Hematopoietic multipotent progenitor cell treated with erythropoietin and hydrocortisone succinate and interleukin-3 and kit ligand, for 4 days (in vitro differentiated cells): Measurements from ENCODE around the gene ARHGAP12.
"Not testable (repeated sequence)": the region's sequence is repeated elsewhere in the genome, so short reads cannot be mapped to it uniquely, and the experiment has no call there.

Experiments
- DNase-seq: peaks from one replicate; pipeline ENCODE4 v3.0.0-alpha.2; 2015

ARHGAP12 gene

DNA sequence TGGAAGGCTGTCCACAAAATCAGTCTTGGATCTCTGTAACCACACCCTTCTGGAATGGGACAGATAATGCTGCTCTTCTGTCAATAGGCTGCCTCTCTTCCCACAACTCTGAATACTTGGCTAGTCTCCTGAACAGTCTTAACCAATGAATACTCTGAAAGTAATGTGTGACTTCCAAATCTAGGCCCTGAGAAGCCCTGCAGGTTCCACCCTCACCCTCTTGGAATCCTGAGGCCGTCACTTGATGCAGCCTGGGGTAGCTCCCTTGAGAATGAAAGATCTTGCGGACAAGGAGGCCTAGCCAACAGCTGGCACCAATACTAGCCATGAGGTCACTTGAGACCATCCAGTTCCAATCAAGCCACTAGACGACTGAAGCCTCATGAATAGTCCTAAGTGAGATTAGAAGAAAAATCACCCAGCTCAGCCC is 109.2 kb downstream of the ARHGAP12 start:
- DNase-seq: peak; percentile 29

DNA sequence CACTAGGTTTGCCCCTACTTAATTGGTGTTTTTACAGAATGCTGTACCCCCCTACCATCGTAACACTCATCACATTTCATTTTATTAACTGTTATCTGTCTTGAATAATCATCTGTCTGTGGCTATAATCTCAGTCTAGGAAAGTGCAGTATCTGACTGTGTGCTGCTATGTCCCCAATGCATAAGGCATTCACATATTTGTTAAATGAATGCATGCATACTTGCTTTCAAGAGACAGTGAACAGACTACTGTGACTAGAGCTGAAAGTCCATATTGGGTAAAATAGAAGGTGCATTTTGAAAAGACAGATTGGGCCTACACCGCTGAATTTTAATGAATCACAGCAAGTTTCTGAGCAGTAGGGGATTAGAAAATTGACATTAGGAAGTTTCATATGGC is 112.3 kb downstream of the ARHGAP12 start:
- no peak for DNase-seq

DNA sequence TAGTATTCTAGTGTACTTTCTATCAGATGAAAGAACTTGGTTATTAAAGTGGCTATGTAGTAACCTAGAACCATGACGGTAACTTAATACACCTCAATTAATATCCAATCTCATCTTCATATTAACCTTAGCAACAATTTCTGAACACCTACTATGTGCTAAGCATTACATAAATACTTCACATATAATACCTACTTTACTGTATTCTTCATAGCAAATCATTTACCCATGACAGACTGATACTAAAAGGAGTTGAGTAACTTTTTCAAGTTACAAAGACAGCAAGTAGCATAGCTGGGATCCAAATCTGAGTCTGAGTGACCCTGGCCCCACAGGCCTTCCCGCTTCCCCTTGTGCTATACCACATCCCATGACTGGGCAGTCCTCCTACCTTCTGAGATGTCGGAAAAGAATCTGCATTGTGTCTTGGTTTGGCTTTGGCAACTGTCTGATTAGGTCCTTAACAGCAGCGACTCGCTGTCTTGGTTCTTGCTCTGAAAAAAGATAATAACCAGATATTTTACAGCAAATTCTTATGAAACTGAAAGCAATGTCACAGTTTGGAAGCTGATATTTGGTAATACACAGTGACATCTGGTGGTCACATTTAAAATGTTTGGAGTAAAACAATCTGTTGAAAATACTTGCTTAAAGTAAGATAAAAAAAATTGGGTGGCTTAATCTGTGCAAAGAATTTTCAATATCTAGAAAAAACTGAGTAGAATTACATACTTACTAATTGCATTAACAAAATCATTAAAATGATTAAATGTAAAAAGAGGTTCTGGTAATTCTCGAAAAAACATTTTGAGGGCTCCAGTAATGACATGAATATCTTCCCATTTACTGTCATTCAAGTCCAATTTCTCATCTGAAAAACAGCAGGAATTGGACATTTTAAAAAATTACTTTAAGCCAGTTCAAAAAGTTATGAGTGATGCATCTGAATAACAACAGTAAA is 120.1 kb downstream of the ARHGAP12 start:
- DNase-seq: peak; percentile 79

DNA sequence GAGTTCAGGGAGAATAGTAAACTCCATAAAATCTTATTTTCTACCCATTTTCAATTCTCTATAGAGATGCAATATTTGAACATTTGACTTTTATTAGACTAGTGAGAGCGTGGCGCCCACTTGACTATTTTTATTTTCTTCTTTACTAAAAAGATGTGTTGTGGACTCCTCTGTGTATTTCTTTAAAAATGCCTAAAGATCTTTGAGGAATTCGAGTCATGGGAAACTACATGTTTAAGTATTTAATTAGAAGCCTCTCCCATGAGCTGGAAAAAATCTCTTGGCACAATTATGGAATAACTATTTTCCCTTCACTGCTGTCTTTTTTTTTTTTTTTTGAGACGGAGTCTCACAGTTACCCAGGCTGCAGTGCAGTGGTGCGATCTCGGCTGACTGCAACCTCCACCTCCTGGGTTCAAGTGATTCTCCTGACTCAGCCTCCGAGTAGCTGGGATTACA is 124.2 kb downstream of the ARHGAP12 start:
- DNase-seq: no peak

DNA sequence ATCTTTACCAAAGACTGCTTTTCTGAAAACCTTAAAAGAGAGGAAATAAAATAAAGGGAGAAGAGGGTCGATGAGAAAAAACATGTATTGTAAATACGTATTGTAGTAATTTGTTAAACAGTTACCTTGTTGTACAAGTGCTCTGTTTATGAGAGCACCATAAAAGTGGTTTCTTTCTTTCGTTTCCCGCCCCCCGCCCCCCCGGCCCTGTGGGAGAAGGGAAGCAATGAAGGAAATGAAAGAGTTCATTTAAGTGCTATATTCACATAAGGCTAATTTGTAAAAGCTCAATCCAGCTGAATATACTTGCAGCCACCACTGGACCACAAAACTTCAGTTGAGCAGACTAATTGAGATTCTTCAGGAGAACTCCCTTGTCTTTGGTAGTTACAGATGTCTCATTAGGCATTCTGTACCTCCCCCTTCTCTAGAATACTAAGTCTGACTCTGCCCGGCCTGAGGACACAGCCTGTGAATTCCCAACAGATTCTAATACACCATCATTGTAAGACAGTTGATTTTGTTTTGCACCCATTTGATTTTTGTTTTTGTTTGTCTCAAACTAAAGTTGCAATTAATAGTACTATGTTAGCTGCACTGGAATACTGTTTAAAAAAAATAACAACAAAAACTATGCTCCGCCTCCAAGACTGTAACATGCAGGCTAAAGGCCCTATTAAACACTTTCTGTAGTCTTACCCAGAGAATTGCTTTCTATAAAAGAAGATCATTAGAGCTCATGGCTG is 124.9 kb downstream of the ARHGAP12 start:
- no peak for DNase-seq

DNA sequence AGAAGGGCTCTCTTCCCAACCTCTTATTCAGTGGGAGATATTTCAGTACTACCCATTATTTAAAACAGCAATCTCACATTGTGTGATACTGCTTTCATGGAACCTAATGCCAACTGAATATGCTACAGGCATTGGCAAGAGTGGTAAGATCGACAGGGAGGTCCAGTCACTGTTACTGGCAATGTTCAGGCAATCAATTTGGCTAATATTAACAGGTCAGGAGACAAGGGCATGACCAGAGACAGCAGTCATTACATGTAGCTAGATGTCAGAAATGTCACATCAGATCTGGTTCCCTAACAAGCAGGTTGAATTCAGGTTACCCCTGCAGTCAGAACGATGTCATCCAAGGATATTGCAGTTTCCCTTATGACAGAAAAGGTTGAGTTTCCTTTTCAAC is 129.4 kb downstream of the ARHGAP12 start:
- no peak for DNase-seq

DNA sequence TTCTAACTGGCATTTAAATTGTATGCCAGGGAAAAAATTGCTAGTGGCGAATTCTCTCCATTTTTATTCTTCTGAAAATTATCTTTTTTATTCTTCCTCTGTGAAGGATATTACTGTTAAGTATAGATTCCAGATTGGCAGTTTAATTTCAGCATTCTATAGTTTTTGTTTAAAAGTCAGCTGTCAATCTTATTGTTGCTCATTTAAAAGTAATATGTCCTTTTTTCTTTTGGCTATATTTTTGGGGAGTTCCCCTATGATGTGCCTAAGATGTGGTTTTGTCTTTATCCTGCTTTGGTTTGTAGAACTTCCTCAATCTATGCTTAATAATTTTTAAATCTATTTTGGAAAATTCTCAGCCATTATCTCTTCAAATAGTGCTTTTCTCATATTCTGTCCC is 135.9 kb downstream of the ARHGAP12 start:
- DNase-seq: no peak

DNA sequence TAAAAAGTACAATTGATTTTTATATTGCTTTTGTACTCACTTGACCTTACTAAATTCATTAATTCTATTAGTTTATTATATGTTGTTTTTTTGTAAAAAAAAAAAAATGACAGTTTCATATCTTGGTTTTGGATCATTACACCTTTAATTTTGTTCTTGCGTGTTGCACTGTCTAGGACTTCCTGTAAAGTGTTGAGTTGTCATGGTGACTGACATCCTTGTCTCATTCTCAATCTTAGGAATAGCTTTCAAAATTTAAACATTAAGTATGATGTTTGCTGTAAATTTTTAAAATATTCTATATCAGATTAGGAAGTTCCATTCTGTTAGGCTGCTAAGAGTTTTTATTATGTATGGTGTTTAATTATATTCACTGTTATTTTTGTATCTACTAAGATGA is 139.1 kb downstream of the ARHGAP12 start:
- no peak for DNase-seq

DNA sequence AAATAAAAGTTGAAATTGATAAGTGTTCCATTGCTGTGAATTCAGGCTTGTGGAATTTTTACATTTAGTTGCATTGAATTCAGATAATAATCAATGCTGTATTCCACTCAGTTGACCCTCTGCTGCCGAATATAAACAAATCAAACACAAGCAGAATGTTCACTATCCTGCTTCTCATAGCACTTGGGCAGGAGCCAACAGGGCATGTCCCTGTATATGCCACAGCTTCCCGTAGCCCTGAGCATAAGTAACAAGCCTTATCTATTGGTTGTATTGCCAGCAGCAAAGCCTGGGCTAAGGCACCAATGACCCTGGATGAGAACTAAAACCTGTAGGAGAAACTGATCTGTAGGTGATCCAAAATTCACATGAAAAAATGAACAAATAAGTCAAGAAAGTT is 145.9 kb downstream of the ARHGAP12 start:
- DNase-seq: peak; percentile 49

DNA sequence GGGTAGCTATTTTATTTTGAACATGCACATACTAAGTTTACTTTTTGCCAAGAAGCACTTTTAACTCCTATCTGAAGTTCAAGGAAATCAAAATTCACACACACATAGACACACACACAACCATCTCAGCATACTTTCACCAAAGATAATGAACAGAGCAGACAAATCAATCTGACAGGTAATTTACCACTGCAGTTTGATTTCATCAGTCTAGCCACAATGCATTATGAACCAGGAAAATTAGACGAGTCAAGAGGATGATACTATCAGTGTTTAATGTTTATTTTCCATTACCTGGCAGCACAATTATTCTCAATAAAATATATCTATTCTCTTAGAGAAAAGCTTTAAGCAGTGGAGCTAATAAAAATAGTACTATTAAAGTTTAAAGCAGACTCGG is 147.9 kb downstream of the ARHGAP12 start:
- DNase-seq: no peak

DNA sequence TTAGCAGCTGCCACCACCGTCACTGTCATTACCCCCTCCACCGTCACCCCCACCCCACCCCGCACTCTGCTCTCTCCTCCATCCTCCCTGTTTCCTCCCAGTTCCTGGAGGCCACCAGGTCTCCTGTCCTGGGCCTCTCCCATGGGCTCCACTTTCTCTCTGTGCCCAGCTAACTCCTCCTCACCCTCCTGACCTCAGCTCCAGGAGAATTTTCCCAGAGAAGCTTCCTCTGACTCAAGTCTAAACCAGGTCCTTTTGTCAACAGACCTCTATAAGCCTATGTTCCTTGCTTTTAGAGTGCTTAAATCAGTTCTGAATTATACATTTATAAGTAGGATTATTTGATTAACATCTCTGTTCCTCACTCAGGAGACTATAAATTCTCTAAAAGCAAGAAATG is 150.0 kb downstream of the ARHGAP12 start:
- no peak for DNase-seq

DNA sequence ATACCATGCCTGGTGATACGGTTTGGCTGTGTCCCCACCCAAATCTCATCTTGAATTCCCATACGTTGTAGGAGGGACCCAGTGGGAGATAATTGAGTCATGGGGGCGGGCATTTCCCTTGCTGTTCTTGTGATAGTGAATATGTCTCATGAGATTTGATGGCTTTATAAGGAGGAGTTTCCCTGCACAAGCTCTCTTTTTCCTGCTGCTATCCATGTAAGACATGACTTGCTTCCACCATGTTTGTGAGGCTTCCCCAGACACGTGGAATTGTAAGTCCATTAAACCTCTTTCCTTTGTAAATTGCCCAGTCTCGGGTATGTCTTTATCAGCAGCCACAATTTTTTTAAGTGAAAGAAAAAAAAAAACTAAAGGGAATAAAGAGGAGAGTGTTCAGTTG is 152.5 kb downstream of the ARHGAP12 start:
- DNase-seq: no peak

DNA sequence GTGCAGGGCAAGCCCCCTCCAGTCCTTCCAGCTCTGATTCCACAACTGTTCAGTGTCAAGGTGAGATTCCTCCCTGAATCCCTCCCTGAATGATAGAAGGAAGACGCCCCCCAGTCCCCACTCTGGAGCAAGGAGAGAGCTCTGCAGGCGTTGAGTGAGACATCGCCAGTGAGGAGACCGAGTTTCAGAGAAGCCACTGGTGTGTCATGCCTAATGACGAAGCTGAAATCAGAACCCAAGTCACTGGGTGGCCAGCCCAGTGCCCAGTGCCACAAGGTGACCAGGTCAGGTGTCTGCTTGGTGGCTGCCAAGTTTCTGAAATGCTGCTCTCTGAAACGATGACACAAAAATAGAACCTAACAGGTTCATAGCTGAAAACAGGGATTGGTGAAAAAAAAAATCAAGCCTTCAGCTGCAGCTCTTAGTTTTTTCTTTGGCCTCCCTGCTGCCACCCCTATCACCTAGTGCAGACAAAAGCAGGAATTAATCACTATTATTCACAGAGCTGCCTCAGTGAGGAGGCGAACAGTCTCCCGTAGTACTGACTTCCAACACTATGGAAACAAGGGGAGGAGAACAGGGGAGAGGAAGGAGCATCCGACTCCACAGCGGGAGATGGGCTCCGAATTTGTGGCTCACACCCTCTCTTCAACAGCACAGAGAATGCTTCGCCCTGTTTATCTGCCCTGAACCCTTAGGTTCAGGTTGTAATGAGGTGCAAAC is 153.5 kb downstream of the ARHGAP12 start:
- DNase-seq: no peak

DNA sequence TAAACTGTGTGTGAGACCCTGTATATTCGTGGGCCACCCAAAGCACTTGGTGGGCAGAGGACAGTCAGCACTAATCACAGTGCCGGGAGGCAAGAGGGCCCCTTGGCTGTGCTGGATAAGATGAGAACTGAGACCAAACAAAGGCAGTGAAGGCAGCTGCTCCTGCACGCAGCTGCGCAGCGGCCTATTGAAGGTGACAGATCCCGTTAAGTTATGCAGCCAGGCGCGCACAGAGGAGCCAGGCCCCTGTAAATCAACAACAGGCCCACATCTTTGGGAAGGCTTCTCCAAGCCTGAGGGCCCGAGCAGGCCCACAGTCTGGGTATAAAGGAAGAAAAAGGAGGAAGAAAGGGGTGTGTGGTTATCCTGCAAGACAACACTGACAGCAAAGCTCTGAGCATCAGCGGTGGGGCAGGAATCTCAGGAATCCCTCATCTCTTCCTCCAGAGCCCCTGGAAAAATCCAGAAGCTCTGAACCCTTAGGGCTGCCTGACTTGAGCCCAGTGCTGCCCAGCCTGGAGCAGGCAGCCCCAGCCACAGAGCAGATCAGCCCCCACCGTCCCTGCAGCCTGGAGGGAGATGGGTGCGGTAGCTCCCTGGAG is 154.2 kb downstream of the ARHGAP12 start:
- no peak for DNase-seq

DNA sequence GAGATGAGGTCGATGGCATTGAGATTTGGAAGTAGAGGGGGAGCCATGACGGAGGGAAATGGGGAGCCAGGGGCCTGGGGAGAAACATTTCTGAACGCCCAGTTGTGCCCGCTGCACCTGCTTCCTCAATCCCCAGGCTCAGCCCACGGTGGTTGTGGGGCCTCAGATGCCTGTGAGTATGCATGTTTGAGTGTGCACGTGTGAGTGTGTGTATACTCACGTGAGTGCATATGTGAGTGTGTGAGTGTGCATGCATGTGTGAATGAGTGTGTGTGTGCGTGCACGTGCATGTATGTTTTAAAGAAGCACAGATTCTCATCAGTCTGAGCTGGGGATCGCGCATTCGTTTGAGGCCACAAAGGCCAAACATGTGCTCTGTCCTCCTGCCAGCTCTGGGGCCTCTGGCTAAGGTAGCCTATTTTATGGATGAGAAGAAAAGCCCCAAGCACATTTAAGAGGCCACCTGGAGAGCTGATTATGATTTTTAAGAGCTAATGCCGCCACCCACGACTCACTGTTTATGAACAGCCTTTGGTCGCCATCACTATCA is 154.8 kb downstream of the ARHGAP12 start:
- DNase-seq: no peak

DNA sequence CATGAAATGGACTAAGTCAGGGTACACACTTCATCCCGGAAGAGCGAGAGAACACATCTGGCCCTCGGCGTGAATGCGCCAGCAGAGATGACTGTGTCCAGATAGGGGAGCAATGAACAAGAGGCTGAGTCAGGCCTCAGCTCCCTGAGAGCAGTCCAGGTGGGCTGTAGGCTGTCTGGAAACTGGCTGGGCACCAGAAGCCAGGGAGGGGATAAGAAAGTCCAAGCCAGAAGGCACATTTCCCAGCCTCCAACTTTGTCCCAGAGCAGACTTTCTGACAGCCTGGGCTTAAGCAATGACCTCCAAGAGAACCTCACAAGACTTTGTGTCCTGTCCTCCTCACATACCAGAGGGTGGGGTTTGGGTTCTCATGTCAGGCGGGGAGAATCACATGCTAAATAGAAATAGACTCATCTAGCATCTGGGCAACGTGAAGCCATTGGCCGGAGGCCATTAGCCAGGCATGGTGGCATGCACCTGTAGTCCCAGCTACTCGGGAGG is 157.2 kb downstream of the ARHGAP12 start:
- DNase-seq: no peak

DNA sequence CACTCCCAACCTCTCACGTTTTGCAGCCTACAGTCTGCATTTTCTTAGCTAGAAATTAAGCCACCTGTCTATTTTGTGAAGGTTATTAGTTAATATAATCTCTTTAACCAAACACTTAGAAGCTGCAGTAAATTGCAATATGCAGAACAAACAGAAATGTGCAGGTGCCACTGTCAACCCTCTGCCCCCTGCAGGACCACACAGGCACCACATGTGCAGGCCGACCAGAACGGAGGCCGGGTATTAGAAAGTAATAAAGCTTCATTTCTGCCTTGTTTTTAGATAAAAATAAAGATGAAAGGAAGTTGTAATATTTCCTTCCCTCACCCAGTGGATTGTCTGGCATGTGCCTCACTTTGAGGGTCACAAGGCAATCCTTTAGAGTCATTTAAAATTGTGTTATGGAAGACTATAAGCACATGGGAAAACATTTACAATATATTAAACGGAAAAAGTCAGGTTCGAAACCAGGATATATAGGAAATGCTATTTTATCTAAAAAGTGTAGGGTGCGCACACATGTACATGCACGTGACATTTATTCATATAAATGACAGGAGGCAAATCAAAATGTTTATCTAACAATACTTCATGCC is 158.2 kb downstream of the ARHGAP12 start:
- peak; percentile 74 for DNase-seq

DNA sequence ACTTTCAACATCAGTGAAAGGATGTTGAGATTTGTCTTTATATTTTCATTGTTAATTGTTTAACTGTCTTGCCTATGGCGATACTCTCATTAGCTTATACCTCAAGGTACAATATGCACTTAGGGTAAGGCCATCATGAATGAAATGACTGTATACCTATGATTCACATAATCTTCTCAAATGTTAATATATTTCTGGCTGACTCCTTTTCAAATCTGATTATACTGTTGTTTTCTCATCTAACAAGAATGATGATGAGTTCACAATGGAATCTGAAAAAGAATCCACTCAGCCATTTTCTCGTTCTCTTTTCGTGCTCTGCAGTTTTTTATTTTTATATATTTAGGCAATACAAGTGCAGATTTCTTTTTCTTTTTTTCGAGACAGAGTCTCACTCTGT is 159.1 kb downstream of the ARHGAP12 start:
- DNase-seq: no peak

DNA sequence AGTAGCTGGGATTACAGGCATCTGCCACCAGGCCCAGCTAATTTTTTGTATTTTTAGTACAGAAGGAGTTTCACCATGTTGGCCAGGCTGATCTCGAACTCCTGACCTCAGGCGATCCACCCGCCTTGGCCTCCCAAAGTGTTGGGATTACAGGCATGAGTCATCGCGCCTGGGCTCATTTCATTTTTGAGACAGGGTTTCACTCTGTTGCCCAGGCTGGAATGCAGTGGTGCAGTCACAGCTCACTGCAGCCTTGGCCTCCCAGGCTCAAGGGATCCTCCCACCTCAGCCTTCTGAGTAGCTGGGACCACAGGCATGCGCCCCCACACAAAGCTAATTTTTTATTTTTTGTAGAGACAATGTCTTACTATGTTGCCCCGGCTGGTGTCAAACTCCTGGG is 159.7 kb downstream of the ARHGAP12 start:
- not testable (repeated sequence) for DNase-seq

DNA sequence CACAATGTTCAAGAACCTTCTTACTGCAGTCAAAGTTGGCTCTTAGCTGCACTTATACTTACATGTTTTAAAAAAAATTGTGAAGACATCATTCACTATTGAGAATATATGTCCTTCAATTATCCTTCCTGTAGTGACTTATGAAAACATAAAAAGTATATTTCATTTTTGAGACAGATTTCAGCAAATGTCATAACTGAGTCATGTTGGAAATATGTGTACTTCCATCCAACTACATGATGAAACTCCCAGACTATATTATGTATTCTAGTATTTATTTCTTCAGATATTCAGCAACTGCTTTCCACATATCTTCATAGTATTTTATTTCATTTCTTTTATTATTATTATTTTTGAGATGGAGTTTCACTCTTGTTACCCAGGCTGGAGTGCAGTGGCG is 160.2 kb downstream of the ARHGAP12 start:
- no peak for DNase-seq

DNA sequence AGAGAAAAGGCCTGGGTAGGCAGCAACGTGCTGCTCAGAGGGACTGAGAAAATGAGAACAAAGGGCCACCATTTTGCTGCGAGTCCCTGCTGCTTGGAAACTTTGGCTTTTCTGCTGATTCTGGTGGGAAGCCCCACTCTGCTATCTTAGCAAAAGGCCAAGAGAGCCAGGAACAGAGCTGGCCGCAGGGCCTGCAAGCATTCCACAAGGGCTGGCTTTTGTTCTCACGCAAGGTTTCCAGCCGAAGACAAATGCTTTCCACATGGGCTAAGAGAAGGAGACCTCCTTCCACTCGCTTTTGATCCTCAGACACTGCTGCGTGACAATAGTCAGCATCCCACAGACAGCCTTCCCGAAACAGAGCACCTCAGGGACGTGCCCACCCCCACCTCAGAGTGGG is 163.1 kb downstream of the ARHGAP12 start:
- no peak for DNase-seq

DNA sequence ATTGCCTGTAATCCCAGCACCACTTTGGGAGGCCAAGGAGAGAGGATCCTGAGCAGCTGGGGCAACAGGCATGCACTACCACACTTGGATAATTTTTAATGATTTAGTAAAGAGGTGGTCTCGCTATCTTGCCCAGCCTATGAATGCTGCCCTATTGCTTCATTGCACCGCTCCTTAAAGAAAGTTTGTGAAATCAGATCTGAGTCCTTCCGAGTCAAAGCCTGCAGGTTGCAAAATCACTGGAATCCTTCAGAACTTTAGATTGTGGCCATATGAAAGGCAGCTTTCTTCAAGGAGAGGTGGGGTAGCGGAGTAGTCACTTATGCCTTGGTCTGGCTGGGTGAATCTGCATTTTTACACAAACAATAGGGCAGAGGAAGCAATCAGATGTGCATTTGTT is 166.3 kb downstream of the ARHGAP12 start:
- DNase-seq: no peak
